GM12878 (cell line): ENCODE data around the gene MT1X. TPM values are rescaled to one million over a fixed set of nuclear protein-coding genes. Genes with fewer than 3 reads are reported as not detected.

ENCODE experiments used
- ATAC-seq: fragments of 200-7000 bp; cut with Tn5 transposase; 3 replicates; pipeline ENCODE4 v1.9.1; 2020; ENCODE audit warnings: mild to moderate bottlenecking, moderate library complexity
- BruUV-seq: library from RNA; stranded (reverse); fragments of 400-500 nt; replicated peaks from 2 replicates; lab custom pipeline; 2021; lab: Mats Ljungman, UMichigan
- CTCF ChIA-PET: fragments of 300-600 bp; sonication (Branson Sonifier 250); formaldehyde crosslinking; extraction: SDS; loops from one replicate; lab custom pipeline; 2021; ENCODE audit warnings: inconsistent platforms; lab: Yijun Ruan, JAX
- POLR2A ChIA-PET: fragments of 350-600 bp; formaldehyde crosslinking; extraction: SDS; loops from one replicate; lab custom pipeline; 2021; ENCODE audit warnings: inconsistent platforms; lab: Charles Lee
- RAD21 ChIA-PET: fragments of 300-600 bp; sonication (Branson Sonifier 250); formaldehyde crosslinking; loops from one replicate; lab custom pipeline; 2023; ENCODE audit warnings: antibody characterized with exemption; ENCODE audit not compliant: unreplicated experiment; lab: Charles Lee
- SMC1A ChIA-PET: fragments of 300-600 bp; sonication (Branson Sonifier 250); formaldehyde crosslinking; loops from one replicate; lab custom pipeline; 2023; ENCODE audit not compliant: unreplicated experiment, uncharacterized antibody; lab: Charles Lee
- DNase-seq: peaks from one replicate; pipeline ENCODE4 v3.0.0-alpha.2; 2011; ENCODE audit warnings: low read depth, low spot score
- FAIRE-seq: peaks from 3 replicates; lab custom pipeline; 2011; peaks lifted over from hg19 to GRCh38; lab: Jason Lieb, UNC
- H2AFZ ChIP-seq: 2 replicates; pipeline ENCODE4 v1.6.0; 2011; ENCODE audit warnings: low read depth, low read length, control low read depth; ENCODE audit not compliant: control insufficient read depth
- H3K27ac ChIP-seq: 2 replicates; pipeline ENCODE4 v1.5.1; 2011; ENCODE audit warnings: control low read depth; ENCODE audit not compliant: control insufficient read depth, insufficient read depth
- H3K27me3 ChIP-seq, 2 experiments: replicated peaks in 1 of 2; 2 replicates each; pipeline versions ENCODE4 v1.6.0 to v1.6.1; 2011; ENCODE audit warnings: low read length in 1 of 2; ENCODE audit not compliant: control insufficient read depth in 2 of 2, insufficient read depth in 2 of 2
- H3K36me3 ChIP-seq, 2 experiments: 2 replicates each; pipeline ENCODE4 v1.5.1; 2011; ENCODE audit warnings: low read length in 1 of 2; ENCODE audit not compliant: control insufficient read depth in 2 of 2, insufficient read depth in 2 of 2
- H3K4me1 ChIP-seq: 2 replicates; pipeline ENCODE4 v1.6.1; 2011; ENCODE audit warnings: mild to moderate bottlenecking, low read length, moderate library complexity, mixed read lengths; ENCODE audit not compliant: control insufficient read depth, insufficient read depth
- H3K4me2 ChIP-seq: 2 replicates; pipeline ENCODE4 v1.6.0; 2011; ENCODE audit warnings: control low read depth; ENCODE audit not compliant: control insufficient read depth, insufficient read depth
- H3K4me3 ChIP-seq: fragments of 200-600 bp; sonication (generic); 2 replicates; pipeline ENCODE4 v1.5.1; 2016
- H3K79me2 ChIP-seq: 2 replicates; pipeline ENCODE4 v1.6.0; 2011; ENCODE audit warnings: low read length; ENCODE audit not compliant: control insufficient read depth, insufficient read depth
- H3K9ac ChIP-seq: 2 replicates; pipeline ENCODE4 v1.8.0; 2011; ENCODE audit warnings: low read length, control low read depth, mixed read lengths; ENCODE audit not compliant: control insufficient read depth, insufficient read depth
- H3K9me3 ChIP-seq: replicated peaks from 3 replicates; pipeline ENCODE4 v1.5.1; 2011; ENCODE audit warnings: mild to moderate bottlenecking, low read length; ENCODE audit not compliant: control insufficient read depth, insufficient read depth
- H4K20me1 ChIP-seq: 2 replicates; pipeline ENCODE4 v1.6.0; 2011; ENCODE audit not compliant: control insufficient read depth, insufficient read depth
- CBX5 ChIP-seq: sonication (generic); IDR thresholded peaks from 2 replicates; pipeline ENCODE4 v1.6.1; 2016; ENCODE audit warnings: low read depth, moderate library complexity, mild to moderate bottlenecking, inconsistent platforms
- CHD1 ChIP-seq: IDR thresholded peaks from 2 replicates; pipeline ENCODE4 v1.6.1; 2012; ENCODE audit warnings: low read depth, low read length, improper control_type of control experiment
- CHD2 ChIP-seq: IDR thresholded peaks from 2 replicates; pipeline ENCODE4 v1.6.1; 2011; ENCODE audit warnings: low read depth, low read length, improper control_type of control experiment, borderline replicate concordance
- FOS ChIP-seq: IDR thresholded peaks from 3 replicates; pipeline ENCODE4 v1.6.1; 2011; ENCODE audit warnings: borderline replicate concordance; ENCODE audit not compliant: insufficient read length; ENCODE audit errors: extremely low read depth
- HDGF ChIP-seq: fragments of 450-650 bp; IDR thresholded peaks from 2 replicates; pipeline ENCODE4 v1.6.1; 2016; ENCODE audit warnings: antibody characterized with exemption
- LARP7 ChIP-seq: fragments of 450-650 bp; IDR thresholded peaks from 2 replicates; pipeline ENCODE4 v1.6.1; 2017; ENCODE audit warnings: mild to moderate bottlenecking
- NFYA ChIP-seq: IDR thresholded peaks from 2 replicates; pipeline ENCODE4 v1.6.1; 2011; ENCODE audit warnings: low read depth, mild to moderate bottlenecking, low read length, improper control_type of control experiment, borderline replicate concordance
- PBX3 ChIP-seq: IDR thresholded peaks from 2 replicates; pipeline ENCODE4 v1.6.1; 2011; ENCODE audit warnings: mild to moderate bottlenecking, low read depth, low read length, moderate library complexity; ENCODE audit not compliant: insufficient replicate concordance
- PML ChIP-seq: IDR thresholded peaks from 2 replicates; pipeline ENCODE4 v1.6.1; 2012; ENCODE audit warnings: low read length, inconsistent platforms
- POU2F2 ChIP-seq: IDR thresholded peaks from 3 replicates; pipeline ENCODE4 v1.6.1; 2011; ENCODE audit warnings: low read depth, mild to moderate bottlenecking, low read length, borderline replicate concordance
- RELA ChIP-seq: fragments of 450-650 bp; IDR thresholded peaks from 2 replicates; pipeline ENCODE4 v1.8.0; 2014; ENCODE audit warnings: borderline replicate concordance; ENCODE audit not compliant: partially characterized antibody
- SRF ChIP-seq, 2 experiments: IDR thresholded peaks; 2 replicates each; pipeline ENCODE4 v1.6.1; 2011; ENCODE audit warnings: low read depth in 2 of 2, low read length in 2 of 2, mild to moderate bottlenecking in 1 of 2, moderate library complexity in 1 of 2
- STAT1 ChIP-seq: fragments of 450-650 bp; conservative IDR thresholded peaks from 2 replicates; pipeline ENCODE4 v1.6.1; 2014; ENCODE audit warnings: antibody characterized with exemption, mild to moderate bottlenecking
- SUPT20H ChIP-seq: IDR thresholded peaks from 2 replicates; pipeline ENCODE4 v1.6.1; 2011; ENCODE audit warnings: low read depth, mild to moderate bottlenecking, low read length, moderate library complexity, borderline replicate concordance; ENCODE audit not compliant: control insufficient read depth
- USF1 ChIP-seq: IDR thresholded peaks from 2 replicates; pipeline ENCODE4 v1.6.1; 2011; ENCODE audit warnings: borderline replicate concordance, low read depth, mild to moderate bottlenecking, moderate library complexity, mixed read lengths, low read length; ENCODE audit not compliant: insufficient read depth; ENCODE audit errors: extremely low read length
- YBX1 ChIP-seq: fragments of 450-650 bp; IDR thresholded peaks from 2 replicates; pipeline ENCODE4 v1.6.1; 2016; ENCODE audit warnings: antibody characterized with exemption
- ZNF687 ChIP-seq: fragments of 450-650 bp; IDR thresholded peaks from 2 replicates; pipeline ENCODE4 v1.6.1; 2017; ENCODE audit warnings: mild to moderate bottlenecking, moderate library complexity
- WGBS: methylation state at CpG from one replicate; pipeline ENCODE4 v1.1.6; 2016; ENCODE audit warnings: low lambda C conversion rate; ENCODE audit not compliant: insufficient replicate concordance, insufficient coverage; ENCODE audit errors: missing lambda C conversion rate; 5-methylcytosine and 5-hydroxymethylcytosine counted together
- in situ Hi-C: fragments of 300-500 bp; cut with MboI; formaldehyde crosslinking; loops from 9 replicates; pipeline ENCODE4 v1.14.3; 2018; ENCODE audit warnings: mixed read lengths
- intact Hi-C: fragments of 100-400 bp; cut with micrococcal nuclease; formaldehyde crosslinking; loops from one replicate; pipeline ENCODE4 v1.14.2; 2022; ENCODE audit not compliant: unreplicated experiment
- polyA plus RNA-seq, 11 experiments: library from polyadenylated mRNA; depleted of rRNA in 4 of 11; unstranded in 6 of 11; stranded (reverse) in 5 of 11; fragments of >200 nt; fragmentation: Nextera tagmentation in 4 of 11; fragmentation: Illumina TruSeq in 1 of 11; extraction: Ambion mirVana in 4 of 11; extraction: Trizol in 1 of 11; gene quantifications; 1 replicate in 1 of 11; 2 replicates in 10 of 11; pipeline versions ENCODE4 v1.2.1 to v1.2.3, GENCODE V29; 2011 to 2016; ENCODE audit warnings: inconsistent platforms in 2 of 11, missing spikeins in 2 of 11, low read depth in 1 of 11
- total RNA-seq, 4 experiments: library from RNA; depleted of rRNA in 3 of 4; stranded (reverse); fragments of >200 nt in 3 of 4; fragmentation: Illumina TruSeq in 1 of 4; extraction: Trizol in 1 of 4; gene quantifications; 2 replicates each; pipeline versions ENCODE4 v1.2.1 to v1.2.3, GENCODE V29; 2013 to 2021

MT1X gene
- total and polyA plus RNA-seq, 10 of the 15 experiments (the other 5 are each of a cell fraction or from before 2014, with no cell fraction given): 5.8 to 65.6 (median 15.4) TPM

GRCh38 chr16:56701534-56701933 lies 19.3 kb downstream of the MT1X start (continued):
- TF ChIP-seq CHD2 (no peak), SUPT20H (no peak)

GRCh38 chr16:56702836-56703235 lies 20.6 kb downstream of the MT1X start:
- FAIRE-seq: no peak
- in situ Hi-C loops: loop anchor here (5.0 kb wide), 1 partner anchor 191 kb away; no protein-coding TSS in a partner anchor
- TF ChIP-seq CBX5: no peak
- no peak for TF ChIP-seq SRF (IDR thresholded peaks at IDR 0.05; ENCODE audit: low read depth in 2 of 2, low read length in 2 of 2)
- TF ChIP-seq FOS: no peak
- no peak for TF ChIP-seq POU2F2
- no peak for TF ChIP-seq LARP7
- no peak for TF ChIP-seq STAT1
- TF ChIP-seq CHD1: no peak
- TF ChIP-seq YBX1: no peak
- no peak for TF ChIP-seq USF1
- TF ChIP-seq PBX3: no peak
- TF ChIP-seq RELA: no peak
- no peak for TF ChIP-seq ZNF687
- TF ChIP-seq HDGF: no peak
- TF ChIP-seq PML: no peak
- no peak for TF ChIP-seq NFYA

More at GRCh38 chr16:56702836-56703235, 20.6 kb downstream of the MT1X start:
- Histone ChIP-seq H3K36me3 (no peaks in the 10 kb centered on the region), H3K79me2 (no peaks in the 10 kb centered on the region), H3K27ac (no peak overlapping the region), H3K4me2 (no peak overlapping the region), H3K9ac (no peak overlapping the region), H3K4me3 (no peak overlapping the region), H3K9me3 (no peaks in the 10 kb centered on the region), H3K27me3 (no peaks in the 10 kb centered on the region; a peak in 1 of 4 replicates), H4K20me1 (no peaks in the 10 kb centered on the region), H3K4me1 (no peaks in the 10 kb centered on the region; the same call in 1 of the 2 replicates), H2AFZ (no peak overlapping the region)
- intact Hi-C loops: loop anchor here (1.0 to 10.0 kb wide), 4 partner anchors 29 to 388 kb away; no protein-coding TSS in a partner anchor
- 53% methylated on average over 5 of the region's 5 CpGs for WGBS
- POLR2A ChIA-PET: interaction anchor here (0.6 kb wide), 1 partner anchor 169 kb away, joined by 5 read pairs; no protein-coding TSS in a partner anchor
- RAD21 ChIA-PET: interaction anchor here (1.0 to 4.7 kb wide), 12 partner anchors 13 to 126 kb away, joined by 3 to 66 read pairs (median 6); no protein-coding TSS in a partner anchor
- DNase-seq: no peak
- ATAC-seq: no peak
- CTCF ChIA-PET: interaction anchor here (0.9 to 4.6 kb wide), 21 partner anchors 15 to 394 kb away, joined by 3 to 90 read pairs (median 9); partner anchors contain the start of gene MT2A
- BruUV-seq: no TSS peak
- SMC1A ChIA-PET: interaction anchor here (0.6 to 4.6 kb wide), 26 partner anchors 13 to 345 kb away, joined by 3 to 67 read pairs (median 5); partner anchors contain the start of genes MT1G and MT1X
